Gastrocnemius medialis (tissue), 4 donors: ENCODE data around the gene CYB5RL.

ENCODE experiments used
- POLR2A ChIP-seq, 2 donors: fragments of 450-650 bp; IDR thresholded peaks; one replicate each; pipeline ENCODE4 v1.6.1; 2017; ENCODE audit warnings: antibody characterized with exemption in 2 of 2, mild to moderate bottlenecking in 2 of 2, moderate library complexity in 2 of 2
- TF ChIP-seq, protein P1 (sequence below), 5 experiments: fragments of 450-650 bp in 3 of 5; fragments of 200-600 bp in 2 of 5; sonication (generic) in 2 of 5; IDR thresholded peaks in 4 of 5; conservative IDR thresholded peaks in 1 of 5; 1 replicate in 4 of 5; 2 replicates in 1 of 5; pipeline ENCODE4 v1.5.1; 2016 to 2019; ENCODE audit warnings: antibody characterized with exemption in 5 of 5, mild to moderate bottlenecking in 3 of 5, moderate library complexity in 3 of 5

DNA sequence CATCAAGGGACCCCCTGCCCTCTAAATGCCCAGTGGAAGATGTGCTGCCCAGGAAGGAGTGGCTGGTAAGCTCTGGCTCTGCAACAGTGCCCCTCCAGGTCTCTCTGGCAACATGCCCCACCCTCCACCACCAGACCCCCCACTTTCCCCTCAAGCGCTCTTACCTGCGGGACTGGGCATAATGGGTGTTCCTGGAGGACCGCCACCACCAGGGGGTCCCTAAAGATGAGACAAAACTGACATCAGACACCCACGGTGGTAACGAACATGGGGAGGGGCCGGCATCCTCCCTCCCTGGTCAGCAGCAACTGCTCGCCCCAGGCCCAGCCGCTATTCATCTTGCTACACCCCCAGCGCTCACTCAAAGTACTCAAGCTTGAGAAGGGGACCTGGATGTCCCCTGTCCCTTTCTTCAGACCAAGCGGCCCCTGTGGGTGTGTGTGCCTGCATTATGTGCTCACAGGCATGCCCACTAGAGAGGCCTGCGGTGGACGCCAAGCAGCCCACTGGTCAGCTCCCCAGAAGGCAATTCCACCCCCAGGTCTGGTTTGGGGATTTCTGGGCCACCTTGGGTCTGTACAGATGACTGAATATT, 41.0 kb upstream of the CYB5RL start:
- TF ChIP-seq, protein P1, sequence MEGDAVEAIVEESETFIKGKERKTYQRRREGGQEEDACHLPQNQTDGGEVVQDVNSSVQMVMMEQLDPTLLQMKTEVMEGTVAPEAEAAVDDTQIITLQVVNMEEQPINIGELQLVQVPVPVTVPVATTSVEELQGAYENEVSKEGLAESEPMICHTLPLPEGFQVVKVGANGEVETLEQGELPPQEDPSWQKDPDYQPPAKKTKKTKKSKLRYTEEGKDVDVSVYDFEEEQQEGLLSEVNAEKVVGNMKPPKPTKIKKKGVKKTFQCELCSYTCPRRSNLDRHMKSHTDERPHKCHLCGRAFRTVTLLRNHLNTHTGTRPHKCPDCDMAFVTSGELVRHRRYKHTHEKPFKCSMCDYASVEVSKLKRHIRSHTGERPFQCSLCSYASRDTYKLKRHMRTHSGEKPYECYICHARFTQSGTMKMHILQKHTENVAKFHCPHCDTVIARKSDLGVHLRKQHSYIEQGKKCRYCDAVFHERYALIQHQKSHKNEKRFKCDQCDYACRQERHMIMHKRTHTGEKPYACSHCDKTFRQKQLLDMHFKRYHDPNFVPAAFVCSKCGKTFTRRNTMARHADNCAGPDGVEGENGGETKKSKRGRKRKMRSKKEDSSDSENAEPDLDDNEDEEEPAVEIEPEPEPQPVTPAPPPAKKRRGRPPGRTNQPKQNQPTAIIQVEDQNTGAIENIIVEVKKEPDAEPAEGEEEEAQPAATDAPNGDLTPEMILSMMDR (IDR thresholded peaks at IDR 0.05 in 4 of 5, conservative IDR thresholded peaks at IDR 0.05 in 1 of 5), result no peak
- TF ChIP-seq POLR2A (IDR thresholded peaks at IDR 0.05), result no peak
